IPS-18a (cell line): ENCODE measurements around the gene SFXN5.

Experiments
- H3K27ac ChIP-seq: one replicate; pipeline ENCODE4 v1.5.1; 2013; ENCODE audit warnings: low read length
- H3K27me3 ChIP-seq: one replicate; pipeline ENCODE4 v1.6.1; 2013; ENCODE audit warnings: mild to moderate bottlenecking, low read length; ENCODE audit not compliant: control insufficient read depth, insufficient read depth
- H3K36me3 ChIP-seq: one replicate; pipeline ENCODE4 v1.6.1; 2013; ENCODE audit warnings: low read depth, low read length; ENCODE audit not compliant: control insufficient read depth
- H3K4me1 ChIP-seq: one replicate; pipeline ENCODE4 v1.6.1; 2013; ENCODE audit warnings: low read depth, low read length; ENCODE audit not compliant: control insufficient read depth
- H3K4me3 ChIP-seq: one replicate; pipeline ENCODE4 v1.5.1; 2013; ENCODE audit warnings: low read length
- H3K9ac ChIP-seq: one replicate; pipeline ENCODE4 v1.6.1; 2013; ENCODE audit warnings: mild to moderate bottlenecking, low read length, moderate library complexity
- H3K9me3 ChIP-seq: one replicate; pipeline ENCODE4 v1.6.1; 2013; ENCODE audit warnings: low read depth, low read length; ENCODE audit not compliant: control insufficient read depth

The SFXN5 gene

DNA sequence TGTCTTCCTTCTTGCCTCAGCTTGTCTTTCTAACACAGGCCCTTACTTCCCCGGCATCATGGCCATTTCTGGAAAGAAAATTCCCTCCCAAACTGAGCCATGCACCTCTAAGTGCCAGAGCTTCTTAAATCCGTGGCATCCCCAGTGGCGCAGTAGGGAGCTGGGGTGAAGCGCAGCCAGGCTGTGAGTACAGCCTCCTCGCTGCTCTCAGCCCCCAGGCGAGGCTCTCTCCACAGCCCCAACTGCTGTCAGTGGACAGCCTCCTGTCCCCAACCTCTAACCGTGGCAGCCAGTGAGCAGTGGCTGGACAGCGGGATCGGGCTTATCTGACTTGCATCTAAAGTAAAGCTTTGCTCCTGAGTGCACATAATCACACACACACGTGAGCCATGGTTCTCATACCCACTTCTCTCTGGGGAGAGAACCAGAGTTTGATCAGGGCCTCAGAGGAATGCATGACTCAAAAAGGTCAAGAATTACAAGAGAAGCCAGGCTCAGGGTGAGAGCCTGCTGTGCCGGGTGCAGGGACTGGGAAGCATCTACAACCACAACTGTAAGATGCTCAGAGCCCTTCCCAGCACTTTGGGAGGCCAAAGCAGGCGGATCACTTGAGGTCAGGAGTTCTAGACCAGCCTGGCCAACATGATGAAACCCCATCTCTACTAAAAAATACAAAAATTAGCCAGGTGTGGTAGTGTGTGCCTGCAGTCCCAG is 50.7 kb downstream of the SFXN5 start:
- Histone ChIP-seq H3K9ac (no peak overlapping the region), H3K27ac (no peak overlapping the region), H3K9me3 (no peaks in the 10 kb centered on the region), H3K4me1 (no peaks in the 10 kb centered on the region), H3K4me3 (no peak overlapping the region), H3K27me3 (no peaks in the 10 kb centered on the region), H3K36me3 (peaks cover 3% of the 10 kb centered on the region)

DNA sequence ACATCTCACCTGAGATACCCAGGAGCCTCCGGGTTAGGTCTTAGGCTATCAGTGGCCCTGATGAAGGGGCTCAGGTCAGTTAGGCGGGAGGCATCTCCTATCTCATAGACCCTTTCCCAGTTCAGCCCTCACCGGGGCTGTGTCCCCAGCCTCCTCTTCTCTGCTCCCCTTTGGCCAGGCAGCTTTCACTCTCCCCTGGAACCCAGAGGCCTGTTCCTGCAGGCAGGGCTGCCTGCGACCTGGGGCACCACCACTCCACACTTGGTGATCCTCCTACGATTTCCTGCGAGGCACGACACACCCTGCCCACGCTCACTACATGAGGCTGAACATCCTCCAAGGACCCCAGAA is 51.2 kb downstream of the SFXN5 start:
- Histone ChIP-seq H3K4me3 (no peak overlapping the region), H3K9me3 (no peaks in the 10 kb centered on the region), H3K27ac (no peak overlapping the region), H3K4me1 (no peaks in the 10 kb centered on the region), H3K9ac (no peak overlapping the region), H3K36me3 (peaks cover 3% of the 10 kb centered on the region), H3K27me3 (no peaks in the 10 kb centered on the region)

DNA sequence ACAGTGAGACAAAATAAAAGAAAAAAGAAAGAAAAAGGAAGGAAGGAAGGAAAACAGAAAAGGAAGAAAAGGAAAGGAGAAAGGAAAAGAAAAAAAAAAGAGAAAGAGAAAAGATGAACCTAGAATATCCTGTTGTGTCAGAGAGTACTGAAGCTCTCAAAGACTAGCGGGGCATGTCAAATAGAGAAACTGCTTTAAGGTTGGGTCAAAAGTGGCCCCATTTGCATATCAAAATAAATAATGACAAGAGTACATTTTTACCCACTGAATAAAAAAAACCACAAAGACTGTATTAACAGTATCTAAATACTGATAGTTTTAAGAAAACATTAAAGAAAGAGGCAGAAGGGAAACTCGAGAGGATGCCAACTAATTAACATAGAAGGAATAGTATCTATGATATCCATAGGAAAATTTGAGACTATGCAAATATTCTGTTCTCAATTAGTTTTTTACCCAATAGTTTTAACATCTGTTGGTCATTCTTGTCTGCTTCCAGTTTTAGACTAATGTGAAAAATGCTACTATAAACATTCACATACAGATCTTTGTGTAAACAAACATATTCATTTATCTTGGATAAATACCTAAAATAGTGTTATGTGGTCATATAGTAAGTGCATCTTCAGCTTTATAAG is 53.2 kb downstream of the SFXN5 start:
- no peak overlapping the region for H3K27ac ChIP-seq
- no peak overlapping the region for H3K4me3 ChIP-seq
- H3K9me3 ChIP-seq, result no peaks in the 10 kb centered on the region
- peaks cover 3% of the 10 kb centered on the region for H3K36me3 ChIP-seq
- H3K4me1 ChIP-seq, result no peaks in the 10 kb centered on the region
- H3K27me3 ChIP-seq, result no peaks in the 10 kb centered on the region
- H3K9ac ChIP-seq, result no peak overlapping the region

DNA sequence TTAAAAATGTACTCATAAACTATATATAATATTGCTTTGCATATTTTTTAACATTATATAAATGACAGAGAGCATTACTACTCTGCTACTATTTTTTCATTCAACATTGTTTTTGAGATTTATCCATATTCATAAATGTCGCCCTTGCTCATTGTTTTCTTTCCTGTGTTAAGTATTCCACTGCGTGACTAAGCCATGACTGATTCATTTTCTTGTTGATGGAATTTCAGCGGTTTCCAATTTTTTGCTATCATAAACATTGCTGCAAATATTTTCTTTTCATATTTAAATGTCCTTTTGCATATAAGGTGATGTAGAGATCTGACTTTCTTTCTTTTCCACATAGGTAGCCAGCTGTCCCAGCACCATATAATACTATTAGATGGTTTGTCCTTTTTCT is 57.6 kb downstream of the SFXN5 start:
- H3K9ac ChIP-seq, result no peak overlapping the region
- H3K27me3 ChIP-seq, result no peaks in the 10 kb centered on the region
- H3K9me3 ChIP-seq, result no peaks in the 10 kb centered on the region
- no peaks in the 10 kb centered on the region for H3K4me1 ChIP-seq
- no peak overlapping the region for H3K4me3 ChIP-seq
- no peak overlapping the region for H3K27ac ChIP-seq
- H3K36me3 ChIP-seq, result no peaks in the 10 kb centered on the region

DNA sequence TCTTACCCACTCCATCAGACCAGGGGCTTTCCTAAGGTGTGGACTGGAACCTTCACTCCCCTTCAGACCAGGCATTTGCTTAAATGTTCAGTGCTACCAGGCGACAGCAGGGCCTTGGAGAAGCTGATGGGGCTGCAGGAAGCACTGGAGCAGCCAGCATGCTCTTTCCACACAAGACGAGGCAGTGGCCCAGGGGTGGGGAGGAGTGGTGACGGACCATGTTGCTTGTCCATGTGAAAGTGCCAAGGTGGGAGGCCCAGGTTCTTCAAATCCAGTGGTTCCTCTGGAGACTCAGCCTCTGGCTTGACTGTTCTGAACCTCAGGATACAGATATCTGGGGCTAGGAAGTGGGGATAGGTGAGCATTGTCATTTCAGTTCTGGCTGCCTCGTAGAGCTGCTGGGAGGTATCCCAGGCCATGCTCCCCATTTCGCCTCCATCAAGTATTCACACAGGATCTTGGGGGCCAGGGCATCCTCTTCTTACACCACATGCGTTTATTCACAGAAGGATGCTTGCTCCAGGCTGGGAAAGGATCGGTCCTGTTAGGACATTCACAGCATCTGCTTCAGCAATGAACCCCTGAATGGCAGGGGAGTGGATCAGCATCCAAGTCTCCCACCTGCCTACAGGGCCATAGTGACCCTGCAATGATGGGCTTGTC is 62.2 kb downstream of the SFXN5 start:
- H3K36me3 ChIP-seq, result no peaks in the 10 kb centered on the region
- no peak overlapping the region for H3K27ac ChIP-seq
- no peaks in the 10 kb centered on the region for H3K4me1 ChIP-seq
- H3K4me3 ChIP-seq, result no peak overlapping the region
- no peak overlapping the region for H3K9ac ChIP-seq
- no peaks in the 10 kb centered on the region for H3K9me3 ChIP-seq
- no peaks in the 10 kb centered on the region for H3K27me3 ChIP-seq

DNA sequence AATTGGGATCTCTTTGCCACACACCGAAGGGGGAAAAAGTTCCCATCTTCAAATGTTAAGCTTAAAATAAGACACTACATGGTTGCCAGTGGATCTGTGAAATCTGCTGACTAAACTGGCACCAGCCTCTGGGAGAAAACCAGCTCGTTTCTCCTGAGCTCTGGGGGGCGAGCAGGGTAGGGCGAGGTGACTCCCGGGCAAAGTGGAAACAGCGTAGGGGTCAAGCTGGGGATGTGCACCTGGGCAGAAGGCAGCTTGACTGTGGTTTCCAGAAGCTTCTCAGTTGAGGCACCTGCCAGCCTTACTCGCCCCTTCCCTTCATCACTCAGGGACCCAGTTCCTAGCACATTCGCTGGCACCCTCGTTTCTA is 62.8 kb downstream of the SFXN5 start:
- Histone ChIP-seq H3K9me3 (no peaks in the 10 kb centered on the region), H3K4me1 (no peaks in the 10 kb centered on the region), H3K36me3 (no peaks in the 10 kb centered on the region), H3K27ac (no peak overlapping the region), H3K9ac (no peak overlapping the region), H3K27me3 (no peaks in the 10 kb centered on the region), H3K4me3 (no peak overlapping the region)

DNA sequence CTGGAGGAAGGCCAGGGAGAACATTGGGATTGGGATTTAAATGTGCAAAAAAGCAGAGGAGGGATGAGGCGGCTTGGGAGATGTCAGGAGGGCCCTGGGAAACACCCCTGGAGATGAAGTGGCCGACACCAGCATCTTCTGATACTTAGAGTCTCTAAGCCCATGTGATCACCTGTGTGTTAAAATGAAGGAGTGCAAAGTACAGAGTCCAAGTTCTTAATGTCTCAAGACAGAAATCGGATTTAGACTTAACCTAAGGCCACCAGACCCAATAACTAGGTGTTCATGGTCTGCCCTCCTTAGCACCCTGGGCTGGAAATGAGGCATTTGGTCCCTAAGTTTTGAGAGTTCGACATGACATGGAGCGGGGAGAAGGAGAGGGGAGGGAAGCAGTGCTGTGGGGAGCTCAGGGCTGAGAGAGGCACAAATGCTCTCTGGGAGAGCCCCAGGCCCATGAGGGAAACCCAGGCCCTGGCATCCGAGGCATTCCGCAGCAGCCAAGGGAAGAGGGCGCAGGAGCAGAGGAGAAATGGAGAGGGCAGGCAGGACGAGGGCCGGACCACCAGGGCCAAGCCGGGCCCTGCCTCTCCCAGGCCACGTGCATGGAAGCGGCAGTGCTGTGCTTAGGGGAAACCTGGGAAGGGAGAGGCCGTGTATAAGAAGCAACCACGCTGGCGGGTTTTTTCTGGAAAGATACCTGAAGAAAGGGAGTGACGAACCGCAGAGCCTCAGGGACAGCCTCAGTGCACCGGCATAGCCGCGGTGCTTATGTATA is 63.3 kb downstream of the SFXN5 start:
- H3K27ac ChIP-seq, result no peak overlapping the region
- no peaks in the 10 kb centered on the region for H3K9me3 ChIP-seq
- H3K36me3 ChIP-seq, result no peaks in the 10 kb centered on the region
- H3K4me1 ChIP-seq, result no peaks in the 10 kb centered on the region
- no peak overlapping the region for H3K4me3 ChIP-seq
- H3K9ac ChIP-seq, result no peak overlapping the region
- H3K27me3 ChIP-seq, result no peaks in the 10 kb centered on the region

DNA sequence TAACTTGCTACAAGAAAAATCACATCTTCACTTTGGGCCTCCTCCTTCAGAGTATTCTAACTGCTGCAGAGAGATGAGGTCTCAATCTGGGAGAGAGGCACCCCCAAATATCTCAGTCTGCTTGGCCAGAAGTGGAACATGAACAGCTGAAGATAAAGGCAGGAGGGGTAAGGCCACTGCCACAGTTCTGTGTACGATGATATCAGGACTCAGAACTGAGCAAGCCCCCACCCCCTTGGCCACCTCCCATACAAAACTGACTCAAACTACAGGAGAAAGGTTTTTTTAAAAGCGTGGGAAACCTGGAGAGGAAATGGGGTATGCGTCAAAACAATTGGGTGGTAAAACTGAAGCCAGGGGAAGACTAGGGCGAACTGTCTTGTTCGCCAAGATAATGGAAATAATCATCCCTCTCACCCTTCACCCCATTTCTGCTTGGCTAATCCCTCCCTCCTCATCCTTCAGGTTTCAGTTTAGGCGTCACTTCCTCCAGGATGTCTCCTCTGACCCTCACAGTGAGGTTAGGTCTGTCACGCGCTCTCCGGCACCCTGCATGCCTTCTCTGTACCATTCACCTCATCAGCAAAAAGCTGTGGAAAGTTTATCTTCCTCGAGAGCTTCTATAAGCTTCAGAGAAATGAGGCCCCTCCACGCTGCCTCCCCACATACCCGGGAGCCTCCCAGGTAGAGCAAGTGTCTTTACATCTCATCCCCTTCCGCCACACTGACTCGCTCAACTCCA is 64.4 kb downstream of the SFXN5 start:
- no peak overlapping the region for H3K27ac ChIP-seq
- no peak overlapping the region for H3K4me3 ChIP-seq
- no peaks in the 10 kb centered on the region for H3K27me3 ChIP-seq
- no peaks in the 10 kb centered on the region for H3K36me3 ChIP-seq
- H3K9me3 ChIP-seq, result no peaks in the 10 kb centered on the region
- no peaks in the 10 kb centered on the region for H3K4me1 ChIP-seq
- no peak overlapping the region for H3K9ac ChIP-seq

DNA sequence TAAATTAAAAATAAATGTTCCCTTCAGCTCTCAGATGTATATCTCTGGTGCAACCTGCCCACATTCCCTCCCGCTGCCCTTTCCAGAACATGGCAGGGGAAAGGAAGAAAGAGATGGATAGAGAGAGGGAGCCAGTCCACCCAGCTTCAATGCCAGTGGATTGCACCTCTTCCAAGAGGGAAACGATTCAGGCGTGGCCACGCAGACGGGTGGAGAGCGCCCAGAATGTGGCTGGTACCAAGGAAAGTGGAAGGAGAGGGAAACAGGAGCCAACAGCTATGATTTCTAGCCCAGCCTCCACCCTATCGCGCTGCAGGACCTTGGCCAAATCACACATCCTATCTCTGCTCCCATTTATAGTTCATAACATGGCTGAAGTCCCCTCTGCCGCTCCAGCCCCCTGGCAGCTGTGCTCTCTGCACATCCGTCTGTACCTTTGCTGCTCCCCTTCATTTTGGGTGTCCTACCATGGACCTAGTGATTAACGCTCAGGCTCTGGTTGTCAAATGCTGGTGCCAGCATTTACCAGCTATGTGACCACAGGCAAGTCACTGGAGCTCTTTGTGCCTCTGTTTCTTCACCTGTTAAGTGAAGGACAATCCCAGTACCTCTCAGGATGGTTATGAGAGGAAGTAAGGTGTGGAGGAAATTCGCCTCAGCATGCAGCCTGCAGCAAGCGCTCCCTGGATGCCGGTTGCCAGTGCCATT is 66.5 kb downstream of the SFXN5 start:
- no peak overlapping the region for H3K4me3 ChIP-seq
- no peak overlapping the region for H3K27ac ChIP-seq
- no peaks in the 10 kb centered on the region for H3K36me3 ChIP-seq
- H3K9ac ChIP-seq, result no peak overlapping the region
- no peaks in the 10 kb centered on the region for H3K4me1 ChIP-seq
- no peaks in the 10 kb centered on the region for H3K27me3 ChIP-seq
- no peaks in the 10 kb centered on the region for H3K9me3 ChIP-seq

DNA sequence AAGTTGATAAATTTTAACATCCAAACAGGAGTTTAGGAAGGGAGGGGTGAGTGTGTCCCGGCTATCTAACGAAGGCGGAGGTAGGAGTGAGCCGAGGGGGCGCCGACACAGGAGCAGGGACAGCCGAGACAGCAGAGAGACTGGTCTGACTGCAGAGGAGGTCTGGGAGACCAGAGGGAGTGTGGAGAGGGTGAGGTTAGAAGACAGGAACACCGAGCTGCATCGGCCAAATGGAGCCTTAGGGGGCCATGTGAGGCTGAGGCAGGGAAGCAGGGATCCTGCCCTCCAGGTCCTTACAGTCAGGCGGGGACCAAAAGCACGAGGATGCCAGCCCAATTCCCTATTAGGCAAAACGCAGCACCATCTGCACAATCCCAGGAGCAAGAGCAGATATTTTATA is 67.0 kb downstream of the SFXN5 start:
- Histone ChIP-seq H3K36me3 (no peaks in the 10 kb centered on the region), H3K9ac (no peak overlapping the region), H3K4me1 (no peaks in the 10 kb centered on the region), H3K4me3 (no peak overlapping the region), H3K27me3 (no peaks in the 10 kb centered on the region), H3K9me3 (no peaks in the 10 kb centered on the region), H3K27ac (no peak overlapping the region)

DNA sequence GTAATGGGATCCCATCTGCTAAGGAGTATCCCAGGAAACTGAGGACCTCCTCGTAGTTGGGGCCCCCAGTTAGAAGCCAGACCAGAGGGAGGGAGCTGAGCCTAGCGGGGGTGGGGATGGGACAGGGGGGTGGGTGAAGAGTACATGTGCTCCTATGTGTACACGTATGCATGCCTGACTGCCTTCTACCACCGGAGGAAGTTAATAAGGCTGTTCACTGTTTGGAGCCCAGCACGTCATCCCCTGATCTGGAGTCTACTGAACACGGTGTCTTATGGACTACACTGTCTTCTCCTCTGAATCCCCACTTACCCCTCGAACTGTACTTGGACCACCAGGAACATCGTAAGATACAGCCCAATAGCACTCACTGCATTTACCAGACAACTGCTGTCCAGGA is 68.5 kb downstream of the SFXN5 start:
- Histone ChIP-seq H3K27me3 (no peaks in the 10 kb centered on the region), H3K36me3 (no peaks in the 10 kb centered on the region), H3K9me3 (no peaks in the 10 kb centered on the region), H3K27ac (no peak overlapping the region), H3K4me1 (no peaks in the 10 kb centered on the region), H3K4me3 (no peak overlapping the region), H3K9ac (no peak overlapping the region)
